A549 (cell line): ENCODE results near the gene MRPL51. TPM values are rescaled to one million over a fixed set of nuclear protein-coding genes. Genes with fewer than 3 reads are reported as not detected.

Experiments
- ATAC-seq, 2 experiments: fragments of 200-7000 bp in 1 of 2; fragments of >200 bp in 1 of 2; cut with Nextera tagmentation in 1 of 2; cut with Tn5 transposase in 1 of 2; 3 replicates each; pipeline versions ENCODE4 v1.8.0 to v1.9.1; 2018 to 2020; ENCODE audit warnings: mild to moderate bottlenecking in 1 of 2, moderate library complexity in 1 of 2
- CTCF ChIA-PET: fragments of 300-600 bp; sonication (Branson Sonifier 250); formaldehyde crosslinking; extraction: SDS; loops from one replicate; lab custom pipeline; 2021; ENCODE audit warnings: antibody characterized with exemption, inconsistent platforms; lab: Yijun Ruan, JAX
- POLR2A ChIA-PET: fragments of 350-600 bp; formaldehyde crosslinking; extraction: SDS; loops from one replicate; lab custom pipeline; 2021; ENCODE audit warnings: antibody characterized with exemption, inconsistent platforms; lab: Yijun Ruan, JAX
- DNase-seq, 2 experiments: peaks; one replicate each; pipeline versions ENCODE4 v3.0.0 to v3.0.0-alpha.2; 2011 to 2016; ENCODE audit warnings: low read depth in 1 of 2, low spot score in 1 of 2
- FAIRE-seq: peaks from 2 replicates; lab custom pipeline; 2011; peaks lifted over from hg19 to GRCh38; lab: Jason Lieb, UNC
- H3K27ac ChIP-seq, 2 experiments: fragments of >200 bp; sonication (Bioruptor Twin); formaldehyde crosslinking; 3 replicates each; pipeline ENCODE4 v1.5.1; 2016 to 2017
- H3K4me1 ChIP-seq: fragments of >200 bp; sonication (Bioruptor Twin); formaldehyde crosslinking; 3 replicates; pipeline ENCODE4 v1.6.1; 2016
- H3K4me2 ChIP-seq: fragments of >200 bp; sonication (Bioruptor Twin); formaldehyde crosslinking; 3 replicates; pipeline ENCODE4 v1.6.1; 2016
- H3K4me3 ChIP-seq: fragments of >200 bp; sonication (Bioruptor Twin); formaldehyde crosslinking; 3 replicates; pipeline ENCODE4 v1.5.1; 2016
- H3K9me3 ChIP-seq: fragments of >200 bp; sonication (Bioruptor Twin); formaldehyde crosslinking; 3 replicates; pipeline ENCODE4 v1.6.1; 2016
- BCL3 ChIP-seq: fragments of >200 bp; sonication (Bioruptor Twin); formaldehyde crosslinking; IDR thresholded peaks from 3 replicates; pipeline ENCODE4 v1.6.1; 2016
- BHLHE40 ChIP-seq: IDR thresholded peaks from 2 replicates; pipeline ENCODE4 v1.6.1; 2012; ENCODE audit warnings: low read depth, low read length, inconsistent platforms
- CTCF ChIP-seq: fragments of >200 bp; sonication (Bioruptor Twin); formaldehyde crosslinking; IDR thresholded peaks from 3 replicates; pipeline ENCODE4 v1.5.1; 2016
- E2F6 ChIP-seq: IDR thresholded peaks from 2 replicates; pipeline ENCODE4 v1.6.1; 2012; ENCODE audit warnings: low read depth, borderline replicate concordance
- EHF ChIP-seq: fragments of 250-450 bp; sonication (Bioruptor Pico); IDR thresholded peaks from 2 replicates; pipeline ENCODE4 v1.5.0; 2020; ENCODE audit warnings: mild to moderate bottlenecking
- ELK1 ChIP-seq: fragments of 150-350 bp; IDR thresholded peaks from 2 replicates; pipeline ENCODE4 v1.6.1; 2014; ENCODE audit warnings: low read depth, mild to moderate bottlenecking, low read length
- EP300 ChIP-seq, 2 experiments: fragments of >200 bp; sonication (Bioruptor Twin); formaldehyde crosslinking; IDR thresholded peaks; 2 replicates in 1 of 2; 3 replicates in 1 of 2; pipeline ENCODE4 v1.6.1; 2016 to 2017
- GATA3 ChIP-seq: IDR thresholded peaks from 2 replicates; pipeline ENCODE4 v1.6.1; 2012; ENCODE audit warnings: borderline replicate concordance
- HDAC2 ChIP-seq: fragments of 200-600 bp; sonication (generic); IDR thresholded peaks from 2 replicates; pipeline ENCODE4 v1.6.1; 2016
- HEYL ChIP-seq: fragments of 250-450 bp; sonication (Bioruptor Pico); IDR thresholded peaks from 2 replicates; pipeline ENCODE4 v1.8.0; 2021; ENCODE audit warnings: mild to moderate bottlenecking, moderate library complexity
- HOXA7 ChIP-seq: fragments of 250-450 bp; sonication (Bioruptor Pico); IDR thresholded peaks from 2 replicates; pipeline ENCODE4 v1.5.0; 2020; ENCODE audit warnings: mild to moderate bottlenecking, moderate library complexity
- JUN ChIP-seq, 2 experiments: fragments of >200 bp; sonication (Bioruptor Twin); formaldehyde crosslinking; IDR thresholded peaks; 2 replicates in 1 of 2; 3 replicates in 1 of 2; pipeline ENCODE4 v1.6.1; 2016 to 2017
- KDM5A ChIP-seq: fragments of 200-600 bp; sonication (generic); IDR thresholded peaks from 2 replicates; pipeline ENCODE4 v1.6.1; 2016; ENCODE audit warnings: antibody characterized with exemption, mild to moderate bottlenecking
- MAX ChIP-seq: IDR thresholded peaks from 2 replicates; pipeline ENCODE4 v1.6.1; 2012
- MAZ ChIP-seq: fragments of 150-350 bp; IDR thresholded peaks from 2 replicates; pipeline ENCODE4 v1.6.1; 2014; ENCODE audit warnings: antibody characterized with exemption, low read depth, low read length, borderline replicate concordance
- PHF8 ChIP-seq: fragments of 200-600 bp; sonication (generic); IDR thresholded peaks from 2 replicates; pipeline ENCODE4 v1.6.1; 2016; ENCODE audit warnings: low read depth, mild to moderate bottlenecking, antibody characterized with exemption, moderate library complexity, borderline replicate concordance
- POLR2A ChIP-seq: IDR thresholded peaks from 2 replicates; pipeline ENCODE4 v1.6.1; 2012; ENCODE audit warnings: mild to moderate bottlenecking, low read length
- POLR2AphosphoS2 ChIP-seq: conservative IDR thresholded peaks from 2 replicates; pipeline ENCODE4 v1.6.1; 2012; ENCODE audit warnings: low read length, improper control_type of control experiment, inconsistent platforms
- RARB ChIP-seq: fragments of 250-450 bp; sonication (Bioruptor Pico); IDR thresholded peaks from 2 replicates; pipeline ENCODE4 v1.8.0; 2021; ENCODE audit warnings: mild to moderate bottlenecking, moderate library complexity
- REST ChIP-seq: fragments of 200-600 bp; sonication (generic); IDR thresholded peaks from 2 replicates; pipeline ENCODE4 v1.6.1; 2016; ENCODE audit warnings: antibody characterized with exemption, mild to moderate bottlenecking, moderate library complexity
- RFX5 ChIP-seq: fragments of 450-650 bp; IDR thresholded peaks from 2 replicates; pipeline ENCODE4 v1.7.1; 2014; ENCODE audit warnings: antibody characterized with exemption, mild to moderate bottlenecking, moderate library complexity
- TFCP2L1 ChIP-seq: fragments of 250-450 bp; sonication (Bioruptor Pico); IDR thresholded peaks from 2 replicates; pipeline ENCODE4 v1.5.0; 2021; ENCODE audit warnings: mild to moderate bottlenecking
- TP53 ChIP-seq: fragments of 250-450 bp; sonication (Bioruptor Pico); IDR thresholded peaks from 2 replicates; pipeline ENCODE4 v1.5.0; 2021; ENCODE audit warnings: mild to moderate bottlenecking, moderate library complexity
- USF2 ChIP-seq: fragments of 450-650 bp; IDR thresholded peaks from 2 replicates; pipeline ENCODE4 v1.6.1; 2014; ENCODE audit warnings: antibody characterized with exemption
- WGBS: methylation state at CpG from one replicate; pipeline ENCODE4 v1.1.6; 2017; ENCODE audit errors: missing lambda C conversion rate; 5-methylcytosine and 5-hydroxymethylcytosine counted together
- polyA minus RNA-seq: library from RNA; depleted of rRNA, polyadenylated mRNA; stranded (reverse); fragments of >200 nt; gene quantifications from 2 replicates; pipeline ENCODE4 v1.2.3, GENCODE V29; 2011; rRNA and poly(A)+ RNA removed
- polyA plus RNA-seq, 4 experiments: library from polyadenylated mRNA; depleted of rRNA in 3 of 4; stranded (reverse); fragments of >200 nt; fragmentation: RNase III in 1 of 4; extraction: RNeasy Plus Mini Kit Qiagen cat#74134 plus additional on column Dnase treatment in 1 of 4; gene quantifications; 2 replicates in 3 of 4; 3 replicates in 1 of 4; pipeline ENCODE4 v1.2.3, GENCODE V29; 2011 to 2017

MRPL51 gene
- polyA plus RNA-seq (2011; rRNA removed) (181 and 337 TPM in 2 replicates), polyA plus RNA-seq (2017; fragmentation: RNase III; extraction: RNeasy Plus Mini Kit Qiagen cat#74134 plus additional on column Dnase treatment) (260 to 272 TPM (median 265 TPM) in 3 replicates), polyA minus RNA-seq (33.9 and 50.6 TPM in 2 replicates)
- 198 and 262 TPM in 2 replicates for polyA plus RNA-seq (2012; cell fraction: cytosol; rRNA removed)
- 65.6 and 118 TPM in 2 replicates for polyA plus RNA-seq (2012; cell fraction: nucleus; rRNA removed)

GRCh38 chr12:6492838-6493496 lies at the start of gene MRPL51:
MRPL51 (minus strand) TSS chr12:6493262; CDS start chr12:6493136, 126 bp downstream.
- CTCF ChIA-PET: interaction anchor here (0.7 to 2.1 kb wide), 8 partner anchors 13 to 70 kb away, joined by 3 to 9 read pairs (median 4); partner anchors contain the start of gene VAMP1
- FAIRE-seq: no peak

More at GRCh38 chr12:6492838-6493496, at the start of gene MRPL51:
- POLR2A ChIA-PET: interaction anchor here (0.7 to 1.8 kb wide), 20 partner anchors 9 to 260 kb away, joined by 3 to 39 read pairs (median 4); partner anchors contain the start of genes GAPDH, MLF2, NOP2 and VAMP1
- Histone ChIP-seq H3K4me3 (peak within 1 kb of the TSS; percentile 80), H3K4me1 (peaks cover 25% of the 10 kb centered on the region), H3K4me2 (peak within 1 kb of the TSS; percentile 92), H3K27ac (peak within 1 kb of the TSS; percentile 90 to 93), H3K9me3 (no peaks in the 10 kb centered on the region)
- ATAC-seq: peak; percentile 93 to 94
- DNase-seq: peak; percentile 96 to 98
- TF ChIP-seq RARB (CRISPR knock-in tag): peak; percentile 19; the same call in 1 of the 2 replicates
- no peak for TF ChIP-seq GATA3
- TF ChIP-seq POLR2AphosphoS2: no peak
- TF ChIP-seq BCL3: peak; percentile 78; the same call in 1 of the 3 replicates
- TF ChIP-seq EP300 (IDR thresholded peaks at IDR 0.05): no peak
- peak; percentile 92 for TF ChIP-seq POLR2A
- peak; percentile 80; the same call in 1 of the 2 replicates for TF ChIP-seq HOXA7 (CRISPR knock-in tag)
- peak; percentile 60 for TF ChIP-seq E2F6
- 0 out of 2 replicates have a peak, but pooled peaks have one; percentile 2 for TF ChIP-seq USF2
- peak; percentile 93 for TF ChIP-seq KDM5A
- peak; percentile 74 for TF ChIP-seq MAX
- no peak for TF ChIP-seq REST
- peak; percentile 63; the same call in 1 of the 2 replicates for TF ChIP-seq MAZ
- 0 out of 2 replicates have a peak, but pooled peaks have one; percentile 21 for TF ChIP-seq BHLHE40
- no peak for TF ChIP-seq ELK1
- TF ChIP-seq CTCF: no peak
- TF ChIP-seq HDAC2: 0 out of 2 replicates have a peak, but pooled peaks have one; percentile 45
- peak; percentile 71; the same call in 1 of the 2 replicates for TF ChIP-seq PHF8
- 0 out of 2 replicates have a peak, but pooled peaks have one; percentile 42 for TF ChIP-seq TP53 (CRISPR knock-in tag)
- TF ChIP-seq HEYL (CRISPR knock-in tag): no peak
- TF ChIP-seq EHF (CRISPR knock-in tag): no peak
- peak in 1 of 2 experiments; percentile 91; a peak in 4 of 5 replicates for TF ChIP-seq JUN (IDR thresholded peaks at IDR 0.05)
- TF ChIP-seq TFCP2L1 (CRISPR knock-in tag): no peak
- TF ChIP-seq RFX5: peak; percentile 46; the same call in 1 of the 2 replicates
- 1% methylated on average over 34 of the region's 39 CpGs for WGBS
